Hepatocyte (in vitro differentiated cells): ENCODE results near the gene CHEK2.

ENCODE experiments used
- EZH2 ChIP-seq: fragments of 200-600 bp; sonication (generic); IDR thresholded peaks from 2 replicates; pipeline ENCODE4 v1.6.1; 2016; ENCODE audit warnings: antibody characterized with exemption, mild to moderate bottlenecking, borderline replicate concordance
- TF ChIP-seq, protein P1 (sequence below): fragments of 200-600 bp; sonication (generic); IDR thresholded peaks from 2 replicates; pipeline ENCODE4 v1.5.1; 2016; ENCODE audit warnings: antibody characterized with exemption, mild to moderate bottlenecking; ENCODE audit not compliant: poor library complexity

DNA sequence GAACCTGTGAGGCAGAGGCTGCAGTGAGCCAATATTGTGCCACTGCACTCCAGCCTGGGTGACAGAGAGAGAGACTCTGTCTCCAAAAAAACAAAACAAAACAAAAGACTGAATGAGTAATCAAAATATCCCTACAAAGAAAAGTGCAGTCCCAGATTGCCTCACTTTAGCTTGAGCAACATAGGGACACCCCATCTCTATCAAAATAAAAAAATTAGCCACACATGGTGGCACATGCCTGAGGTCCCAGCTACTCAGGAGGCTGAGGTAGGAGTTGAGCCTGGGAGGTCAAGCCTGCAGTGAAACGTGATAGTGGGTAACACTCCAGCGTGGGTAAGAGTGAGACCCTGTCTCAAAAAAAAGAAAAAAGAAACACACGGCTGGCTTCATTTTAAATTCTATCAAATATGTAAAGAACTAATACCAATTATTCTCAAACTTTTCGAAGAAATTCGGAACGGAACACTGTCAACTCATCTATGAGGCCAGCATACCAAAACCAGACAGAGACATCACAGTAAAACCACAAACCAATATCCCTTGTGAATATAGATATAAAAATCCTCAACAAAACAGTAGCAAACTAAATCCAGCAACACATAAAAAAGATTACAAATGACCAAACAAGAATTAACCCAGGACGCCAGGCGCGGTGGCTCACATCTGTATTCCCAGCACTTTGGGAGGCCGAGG is 12.9 kb downstream of the CHEK2 start:
- TF ChIP-seq, protein P1, sequence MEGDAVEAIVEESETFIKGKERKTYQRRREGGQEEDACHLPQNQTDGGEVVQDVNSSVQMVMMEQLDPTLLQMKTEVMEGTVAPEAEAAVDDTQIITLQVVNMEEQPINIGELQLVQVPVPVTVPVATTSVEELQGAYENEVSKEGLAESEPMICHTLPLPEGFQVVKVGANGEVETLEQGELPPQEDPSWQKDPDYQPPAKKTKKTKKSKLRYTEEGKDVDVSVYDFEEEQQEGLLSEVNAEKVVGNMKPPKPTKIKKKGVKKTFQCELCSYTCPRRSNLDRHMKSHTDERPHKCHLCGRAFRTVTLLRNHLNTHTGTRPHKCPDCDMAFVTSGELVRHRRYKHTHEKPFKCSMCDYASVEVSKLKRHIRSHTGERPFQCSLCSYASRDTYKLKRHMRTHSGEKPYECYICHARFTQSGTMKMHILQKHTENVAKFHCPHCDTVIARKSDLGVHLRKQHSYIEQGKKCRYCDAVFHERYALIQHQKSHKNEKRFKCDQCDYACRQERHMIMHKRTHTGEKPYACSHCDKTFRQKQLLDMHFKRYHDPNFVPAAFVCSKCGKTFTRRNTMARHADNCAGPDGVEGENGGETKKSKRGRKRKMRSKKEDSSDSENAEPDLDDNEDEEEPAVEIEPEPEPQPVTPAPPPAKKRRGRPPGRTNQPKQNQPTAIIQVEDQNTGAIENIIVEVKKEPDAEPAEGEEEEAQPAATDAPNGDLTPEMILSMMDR: no peak
- TF ChIP-seq EZH2: no peak
